ENCODE results near the gene CFLAR. TPM values are rescaled to one million over a fixed set of nuclear protein-coding genes. Genes with fewer than 3 reads are reported as not detected.

The CFLAR gene
- total and polyA plus RNA-seq, 2 of the 13 experiments (the other 11 are each of a cell fraction or from before 2014, with no cell fraction given), result 43.8 to 92.1 TPM

DNA sequence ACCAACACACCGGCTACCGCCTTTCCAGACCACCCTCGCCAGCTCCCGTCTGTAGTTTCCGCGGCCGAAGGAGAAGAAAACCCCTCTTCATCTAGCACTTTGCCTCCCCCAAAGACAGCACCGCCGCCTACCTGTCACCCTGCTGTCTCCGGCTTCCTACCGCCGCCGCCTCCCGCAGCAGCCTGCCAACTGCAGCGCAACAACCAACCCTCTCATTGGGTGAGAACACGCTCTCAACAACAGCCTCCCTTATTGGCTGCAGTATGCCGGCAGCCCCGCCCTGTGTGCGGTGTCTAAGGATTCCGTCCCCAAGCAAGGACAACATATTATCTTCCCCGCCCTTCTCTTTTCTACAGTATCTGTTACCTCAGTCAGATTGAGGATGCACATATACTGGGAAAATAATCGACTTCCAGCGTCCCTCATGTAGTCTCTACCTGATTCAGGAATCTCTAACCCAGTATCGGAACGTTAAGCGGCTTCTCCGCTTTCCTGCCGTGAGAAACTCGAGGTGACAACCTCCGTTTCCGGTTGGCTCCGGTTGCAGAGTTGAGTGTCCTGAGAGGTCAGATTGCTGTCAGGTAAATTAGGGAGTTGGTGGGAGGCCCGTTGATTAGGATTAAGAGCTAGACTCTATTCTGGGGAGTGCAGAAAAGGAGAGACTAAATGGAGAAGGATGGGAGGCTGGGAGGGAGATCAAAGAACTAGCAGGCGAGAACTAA lies 44.3 kb upstream of the CFLAR start, which contains the start of the genes HYCC2 and NDUFB3 (continued):
- TF ChIP-seq, protein P1, sequence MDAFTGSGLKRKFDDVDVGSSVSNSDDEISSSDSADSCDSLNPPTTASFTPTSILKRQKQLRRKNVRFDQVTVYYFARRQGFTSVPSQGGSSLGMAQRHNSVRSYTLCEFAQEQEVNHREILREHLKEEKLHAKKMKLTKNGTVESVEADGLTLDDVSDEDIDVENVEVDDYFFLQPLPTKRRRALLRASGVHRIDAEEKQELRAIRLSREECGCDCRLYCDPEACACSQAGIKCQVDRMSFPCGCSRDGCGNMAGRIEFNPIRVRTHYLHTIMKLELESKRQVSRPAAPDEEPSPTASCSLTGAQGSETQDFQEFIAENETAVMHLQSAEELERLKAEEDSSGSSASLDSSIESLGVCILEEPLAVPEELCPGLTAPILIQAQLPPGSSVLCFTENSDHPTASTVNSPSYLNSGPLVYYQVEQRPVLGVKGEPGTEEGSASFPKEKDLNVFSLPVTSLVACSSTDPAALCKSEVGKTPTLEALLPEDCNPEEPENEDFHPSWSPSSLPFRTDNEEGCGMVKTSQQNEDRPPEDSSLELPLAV (CRISPR knock-in tag; conservative IDR thresholded peaks at IDR 0.05; ENCODE audit: low read depth), result peak; percentile 62; the same call in 1 of the 2 replicates
- TF ChIP-seq PCBP1 (IDR thresholded peaks at IDR 0.05; ENCODE audit: borderline replicate concordance, low read depth, low read length), result no peak; the same call in 1 of the 2 replicates
- TF ChIP-seq, protein P2, sequence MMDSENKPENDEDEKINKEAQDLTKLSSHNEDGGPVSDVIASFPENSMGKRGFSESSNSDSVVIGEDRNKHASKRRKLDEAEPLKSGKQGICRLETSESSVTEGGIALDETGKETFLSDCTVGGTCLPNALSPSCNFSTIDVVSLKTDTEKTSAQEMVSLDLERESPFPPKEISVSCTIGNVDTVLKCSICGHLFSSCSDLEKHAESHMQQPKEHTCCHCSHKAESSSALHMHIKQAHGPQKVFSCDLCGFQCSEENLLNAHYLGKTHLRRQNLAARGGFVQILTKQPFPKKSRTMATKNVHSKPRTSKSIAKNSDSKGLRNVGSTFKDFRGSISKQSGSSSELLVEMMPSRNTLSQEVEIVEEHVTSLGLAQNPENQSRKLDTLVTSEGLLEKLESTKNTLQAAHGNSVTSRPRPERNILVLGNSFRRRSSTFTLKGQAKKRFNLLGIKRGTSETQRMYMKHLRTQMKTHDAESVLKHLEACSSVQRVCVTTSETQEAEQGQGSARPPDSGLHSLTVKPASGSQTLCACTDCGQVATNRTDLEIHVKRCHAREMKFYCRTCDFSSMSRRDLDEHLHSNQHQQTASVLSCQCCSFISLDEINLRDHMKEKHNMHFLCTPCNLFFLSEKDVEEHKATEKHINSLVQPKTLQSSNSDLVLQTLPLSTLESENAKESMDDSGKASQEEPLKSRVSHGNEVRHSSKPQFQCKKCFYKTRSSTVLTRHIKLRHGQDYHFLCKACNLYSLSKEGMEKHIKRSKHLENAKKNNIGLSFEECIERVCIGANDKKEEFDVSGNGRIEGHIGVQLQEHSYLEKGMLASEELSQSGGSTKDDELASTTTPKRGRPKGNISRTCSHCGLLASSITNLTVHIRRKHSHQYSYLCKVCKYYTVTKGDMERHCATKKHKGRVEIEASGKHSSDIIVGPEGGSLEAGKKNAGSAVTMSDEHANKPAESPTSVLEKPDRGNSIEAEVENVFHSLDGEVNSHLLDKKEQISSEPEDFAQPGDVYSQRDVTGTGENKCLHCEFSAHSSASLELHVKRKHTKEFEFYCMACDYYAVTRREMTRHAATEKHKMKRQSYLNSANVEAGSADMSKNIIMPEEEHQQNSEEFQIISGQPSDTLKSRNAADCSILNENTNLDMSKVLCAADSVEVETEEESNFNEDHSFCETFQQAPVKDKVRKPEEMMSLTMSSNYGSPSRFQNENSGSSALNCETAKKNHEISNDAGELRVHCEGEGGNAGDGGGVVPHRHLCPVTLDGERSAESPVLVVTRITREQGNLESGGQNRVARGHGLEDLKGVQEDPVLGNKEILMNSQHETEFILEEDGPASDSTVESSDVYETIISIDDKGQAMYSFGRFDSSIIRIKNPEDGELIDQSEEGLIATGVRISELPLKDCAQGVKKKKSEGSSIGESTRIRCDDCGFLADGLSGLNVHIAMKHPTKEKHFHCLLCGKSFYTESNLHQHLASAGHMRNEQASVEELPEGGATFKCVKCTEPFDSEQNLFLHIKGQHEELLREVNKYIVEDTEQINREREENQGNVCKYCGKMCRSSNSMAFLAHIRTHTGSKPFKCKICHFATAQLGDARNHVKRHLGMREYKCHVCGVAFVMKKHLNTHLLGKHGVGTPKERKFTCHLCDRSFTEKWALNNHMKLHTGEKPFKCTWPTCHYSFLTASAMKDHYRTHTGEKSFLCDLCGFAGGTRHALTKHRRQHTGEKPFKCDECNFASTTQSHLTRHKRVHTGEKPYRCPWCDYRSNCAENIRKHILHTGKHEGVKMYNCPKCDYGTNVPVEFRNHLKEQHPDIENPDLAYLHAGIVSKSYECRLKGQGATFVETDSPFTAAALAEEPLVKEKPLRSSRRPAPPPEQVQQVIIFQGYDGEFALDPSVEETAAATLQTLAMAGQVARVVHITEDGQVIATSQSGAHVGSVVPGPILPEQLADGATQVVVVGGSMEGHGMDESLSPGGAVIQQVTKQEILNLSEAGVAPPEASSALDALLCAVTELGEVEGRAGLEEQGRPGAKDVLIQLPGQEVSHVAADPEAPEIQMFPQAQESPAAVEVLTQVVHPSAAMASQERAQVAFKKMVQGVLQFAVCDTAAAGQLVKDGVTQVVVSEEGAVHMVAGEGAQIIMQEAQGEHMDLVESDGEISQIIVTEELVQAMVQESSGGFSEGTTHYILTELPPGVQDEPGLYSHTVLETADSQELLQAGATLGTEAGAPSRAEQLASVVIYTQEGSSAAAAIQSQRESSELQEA (CRISPR knock-in tag; IDR thresholded peaks at IDR 0.05; ENCODE audit: not compliant biosample characterization), result peak; percentile 89
- TF ChIP-seq CENPT (CRISPR knock-in tag; IDR thresholded peaks at IDR 0.05; ENCODE audit: low read depth), result no peak
- TF ChIP-seq HOXA9 (CRISPR knock-in tag; IDR thresholded peaks at IDR 0.05; ENCODE audit: borderline replicate concordance), result peak; percentile 93
- TF ChIP-seq THYN1 (CRISPR knock-in tag; IDR thresholded peaks at IDR 0.05; ENCODE audit: borderline replicate concordance, low read depth), result no peak
- TF ChIP-seq, protein P3, sequence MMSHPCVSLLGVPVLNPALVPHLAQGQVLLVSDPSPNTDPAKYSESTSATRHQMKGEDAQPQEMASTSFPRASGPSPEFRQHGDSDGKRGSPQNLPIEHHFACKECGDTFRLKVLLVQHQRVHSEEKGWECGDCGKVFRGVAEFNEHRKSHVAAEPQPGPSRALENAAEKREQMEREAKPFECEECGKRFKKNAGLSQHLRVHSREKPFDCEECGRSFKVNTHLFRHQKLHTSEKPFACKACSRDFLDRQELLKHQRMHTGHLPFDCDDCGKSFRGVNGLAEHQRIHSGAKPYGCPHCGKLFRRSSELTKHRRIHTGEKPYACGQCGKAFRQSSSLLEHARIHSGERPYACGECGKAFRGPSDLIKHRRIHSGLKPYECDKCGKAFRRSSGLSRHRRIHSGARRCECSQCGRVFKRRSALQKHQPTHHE (CRISPR knock-in tag; IDR thresholded peaks at IDR 0.05; ENCODE audit: borderline replicate concordance), result peak; percentile 61; the same call in 1 of the 2 replicates
- TF ChIP-seq, protein P4, sequence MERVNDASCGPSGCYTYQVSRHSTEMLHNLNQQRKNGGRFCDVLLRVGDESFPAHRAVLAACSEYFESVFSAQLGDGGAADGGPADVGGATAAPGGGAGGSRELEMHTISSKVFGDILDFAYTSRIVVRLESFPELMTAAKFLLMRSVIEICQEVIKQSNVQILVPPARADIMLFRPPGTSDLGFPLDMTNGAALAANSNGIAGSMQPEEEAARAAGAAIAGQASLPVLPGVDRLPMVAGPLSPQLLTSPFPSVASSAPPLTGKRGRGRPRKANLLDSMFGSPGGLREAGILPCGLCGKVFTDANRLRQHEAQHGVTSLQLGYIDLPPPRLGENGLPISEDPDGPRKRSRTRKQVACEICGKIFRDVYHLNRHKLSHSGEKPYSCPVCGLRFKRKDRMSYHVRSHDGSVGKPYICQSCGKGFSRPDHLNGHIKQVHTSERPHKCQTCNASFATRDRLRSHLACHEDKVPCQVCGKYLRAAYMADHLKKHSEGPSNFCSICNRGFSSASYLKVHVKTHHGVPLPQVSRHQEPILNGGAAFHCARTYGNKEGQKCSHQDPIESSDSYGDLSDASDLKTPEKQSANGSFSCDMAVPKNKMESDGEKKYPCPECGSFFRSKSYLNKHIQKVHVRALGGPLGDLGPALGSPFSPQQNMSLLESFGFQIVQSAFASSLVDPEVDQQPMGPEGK (CRISPR knock-in tag; IDR thresholded peaks at IDR 0.05), result peak; percentile 71
- 0 out of 2 replicates have a peak, but pooled peaks have one; percentile 63 for TF ChIP-seq RNF2 (conservative IDR thresholded peaks at IDR 0.05; ENCODE audit: low read depth)
- TF ChIP-seq MAFK (conservative IDR thresholded peaks at IDR 0.05 in 1 of 2, IDR thresholded peaks at IDR 0.05 in 1 of 2; ENCODE audit: low read length in 2 of 2), result no peak
- TF ChIP-seq, protein P5, sequence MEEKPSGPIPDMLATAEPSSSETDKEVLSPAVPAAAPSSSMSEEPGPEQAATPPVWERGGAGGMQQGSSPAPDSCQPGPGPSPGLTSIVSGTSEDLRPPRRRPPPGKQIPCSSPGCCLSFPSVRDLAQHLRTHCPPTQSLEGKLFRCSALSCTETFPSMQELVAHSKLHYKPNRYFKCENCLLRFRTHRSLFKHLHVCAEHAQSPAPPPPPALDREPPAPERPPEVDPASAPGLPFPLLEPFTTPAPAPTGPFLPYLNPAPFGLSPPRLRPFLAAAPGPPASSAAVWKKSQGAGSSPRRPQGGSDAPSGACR (CRISPR knock-in tag; IDR thresholded peaks at IDR 0.05), result peak; percentile 92; the same call in 1 of the 2 replicates
- no peak for TF ChIP-seq AKAP8 (CRISPR knock-in tag; IDR thresholded peaks at IDR 0.05)
- no peak for TF ChIP-seq IRX3 (CRISPR knock-in tag; IDR thresholded peaks at IDR 0.05; ENCODE audit: borderline replicate concordance, low read depth)
